Measurements from ENCODE around the gene SNAP25.

Gene SNAP25

GRCh38 chr20:10330071-10330470, 111.4 kb downstream of the SNAP25 start (continued):
- TF ChIP-seq TSHZ1 (tag by site-specific recombination; IDR thresholded peaks at IDR 0.05; ENCODE audit: borderline replicate concordance): no peak

GRCh38 chr20:10332656-10333415, 114.2 kb downstream of the SNAP25 start:
- Histone ChIP-seq H3K36me3 (ENCODE audit: control insufficient read depth in 2 of 2, insufficient read depth in 1 of 2, low read length in 2 of 2) (no peaks in the 10 kb centered on the region), H3K9me3 (ENCODE audit: control insufficient read depth, insufficient read depth, low read depth, low read length) (no peaks in the 10 kb centered on the region), H3K27ac (ENCODE audit: extremely low read depth, low read depth, low read length) (no peak overlapping the region; the same call in 1 of the 2 replicates), H3K4me3 (ENCODE audit: low read depth, low read length) (no peak overlapping the region), H3K4me1 (ENCODE audit: control insufficient read depth, insufficient read depth, low read length) (peaks cover 20% of the 10 kb centered on the region)
- ChIA-PET POLR2A (no interaction called here), CTCF (interaction anchor here (0.9 to 1.5 kb wide), 3 partner anchors 20 to 50 kb away, joined by 3 to 4 read pairs (median 3); no protein-coding TSS in a partner anchor)
- TF ChIP-seq ZNF664 (tag by site-specific recombination; IDR thresholded peaks at IDR 0.05) (no peak), ZNF623 (tag by site-specific recombination; IDR thresholded peaks at IDR 0.05) (no peak), ZBTB17 (tag by site-specific recombination; IDR thresholded peaks at IDR 0.05) (no peak; the same call in 1 of the 2 replicates), PRDM4 (tag by site-specific recombination; IDR thresholded peaks at IDR 0.05) (0 out of 2 replicates have a peak, but pooled peaks have one; percentile 18), ZNF596 (tag by site-specific recombination; IDR thresholded peaks at IDR 0.05) (no peak), ZFP37 (tag by site-specific recombination; IDR thresholded peaks at IDR 0.05) (no peak), PBX3 (CRISPR knock-in tag; IDR thresholded peaks at IDR 0.05) (no peak), ZNF600 (tag by site-specific recombination; IDR thresholded peaks at IDR 0.05) (0 out of 2 replicates have a peak, but pooled peaks have one; percentile 33), ZNF404 (tag by site-specific recombination; IDR thresholded peaks at IDR 0.05) (no peak), ZNF654 (tag by site-specific recombination; IDR thresholded peaks at IDR 0.05; ENCODE audit: low read depth) (no peak), ZNF629 (tag by site-specific recombination; IDR thresholded peaks at IDR 0.05) (peak; percentile 23; the same call in 1 of the 2 replicates), HIC1 (tag by site-specific recombination; IDR thresholded peaks at IDR 0.05) (no peak), ZNF248 (tag by site-specific recombination; IDR thresholded peaks at IDR 0.05) (no peak), ZNF155 (tag by site-specific recombination; IDR thresholded peaks at IDR 0.05) (no peak), INSM2 (tag by site-specific recombination; IDR thresholded peaks at IDR 0.05) (peak; percentile 30; the same call in 1 of the 2 replicates), ZNF639 (tag by site-specific recombination; IDR thresholded peaks at IDR 0.05) (no peak), ZXDB (tag by site-specific recombination; IDR thresholded peaks at IDR 0.05) (0 out of 2 replicates have a peak, but pooled peaks have one; percentile 47), ZNF707 (tag by site-specific recombination; IDR thresholded peaks at IDR 0.05) (no peak), SALL2 (tag by site-specific recombination; IDR thresholded peaks at IDR 0.05; ENCODE audit: borderline replicate concordance) (no peak), ZNF18 (tag by site-specific recombination; IDR thresholded peaks at IDR 0.05) (no peak)
